Measurements from ENCODE around the gene EIF3L. TPM values are rescaled to one million over a fixed set of nuclear protein-coding genes. Genes with fewer than 3 reads are reported as not detected.

EIF3L gene
- total and polyA plus RNA-seq, 7 experiments from 2014 or later = 338 to 586 (median 496) TPM

- Mint-ChIP-seq H3K27me3 (peaks cover 12 to 46% (median 27%) of the 10 kb centered on the region in 5 donors), H3K27ac (peak overlapping the region in 1 of 9 donors; percentile 11), H3K4me1 (peaks cover 0 to 16% (median 11%) of the 10 kb centered on the region in 7 donors), H3K9me3 (no peaks in the 10 kb centered on the region), H3K36me3 (peaks cover 0 to 4% (median 0%) of the 10 kb centered on the region in 5 donors), H3K4me3 (peak overlapping the region in 2 of 10 donors; percentile 23 to 57)
- CTCF ChIA-PET = interaction anchor here (0.7 to 8.0 kb wide), 3 partner anchors 43 to 145 kb away, joined by 3 to 94 read pairs (median 9); no protein-coding TSS in a partner anchor
- H3K27ac ChIP-seq (ENCODE audit: low read depth, low read length) = no peak overlapping the region
- H3K4me1 ChIP-seq (ENCODE audit: control insufficient read depth in 2 of 2, insufficient read depth in 2 of 2, low read length in 2 of 2) = peaks cover 10% of the 10 kb centered on the region in 2 donors
- no peak overlapping the region for H3K4me3 ChIP-seq (ENCODE audit: low read length)
- intact Hi-C loops (cut with micrococcal nuclease) = no loop called here
- no peaks in the 10 kb centered on the region for H3K27me3 ChIP-seq (ENCODE audit: control insufficient read depth in 2 of 2, insufficient read depth in 2 of 2, low read length in 2 of 2)
- no peaks in the 10 kb centered on the region for H3K36me3 ChIP-seq (ENCODE audit: control insufficient read depth in 2 of 3, insufficient read depth in 3 of 3, low read length in 3 of 3)
- ATAC-seq (no peak), DNase-seq (no peak)
- POLR2A ChIA-PET = interaction anchor here (1.1 kb wide), 1 partner anchor 42 kb away, joined by 3 read pairs; no protein-coding TSS in a partner anchor
- no peaks in the 10 kb centered on the region for H3K9me3 ChIP-seq (ENCODE audit: control insufficient read depth in 2 of 3, low read length in 3 of 3)
These were observed 28.9 kb upstream of the EIF3L start for GRCh38 chr22:37820350-37820749.

- intact Hi-C loops (cut with micrococcal nuclease) = no loop called here
These were observed 27.0 kb upstream of the EIF3L start for GRCh38 chr22:37822079-37822833.

GRCh38 chr22:37823134-37823985 is 25.9 kb upstream of the EIF3L start, which contains the start of gene GALR3:
TSS of gene GALR3 (plus strand) at chr22:37823382. CDS start at chr22:37823407, 25 bp downstream.
- Mint-ChIP-seq H3K9me3 (no peaks in the 10 kb centered on the region), H3K27ac (no peak within 1 kb of the TSS), H3K4me1 (peaks cover 0 to 12% (median 6%) of the 10 kb centered on the region in 7 donors), H3K36me3 (peaks cover 0 to 10% (median 0%) of the 10 kb centered on the region in 5 donors), H3K27me3 (peaks cover 10 to 46% (median 27%) of the 10 kb centered on the region in 5 donors), H3K4me3 (peak within 1 kb of the TSS in 3 of 10 donors; percentile 12 to 57 (median 41))
- no peaks in the 10 kb centered on the region for H3K9me3 ChIP-seq (ENCODE audit: control insufficient read depth in 2 of 3, low read length in 3 of 3)
- no peak within 1 kb of the TSS for H3K27ac ChIP-seq (ENCODE audit: low read depth, low read length)
- no peaks in the 10 kb centered on the region for H3K36me3 ChIP-seq (ENCODE audit: control insufficient read depth in 2 of 3, insufficient read depth in 3 of 3, low read length in 3 of 3)
- peaks cover 0 to 2% of the 10 kb centered on the region in 2 donors for H3K4me1 ChIP-seq (ENCODE audit: control insufficient read depth in 2 of 2, insufficient read depth in 2 of 2, low read length in 2 of 2)
- H3K4me3 ChIP-seq (ENCODE audit: low read length) = no peak within 1 kb of the TSS
- H3K27me3 ChIP-seq (ENCODE audit: control insufficient read depth in 2 of 2, insufficient read depth in 2 of 2, low read length in 2 of 2) = no peaks in the 10 kb centered on the region
- ChIA-PET CTCF (interaction anchor here (0.5 kb wide), 1 partner anchor 62 kb away, joined by 4 read pairs; no protein-coding TSS in a partner anchor), POLR2A (interaction anchor here (0.5 to 0.6 kb wide), 2 partner anchors 24 to 65 kb away, joined by 3 to 5 read pairs; no protein-coding TSS in a partner anchor)
- intact Hi-C loops (cut with micrococcal nuclease) = no loop called here
- no peak for ATAC-seq
- DNase-seq = no peak

More at GRCh38 chr22:37822079-37822833, 27.0 kb upstream of the EIF3L start:
- no peak overlapping the region for H3K27ac Mint-ChIP-seq
- peaks cover 0 to 17% (median 14%) of the 10 kb centered on the region in 7 donors for H3K4me1 Mint-ChIP-seq
- Histone ChIP-seq H3K27me3 (ENCODE audit: control insufficient read depth in 2 of 2, insufficient read depth in 2 of 2, low read length in 2 of 2) (no peaks in the 10 kb centered on the region), H3K4me3 (ENCODE audit: low read length) (no peak overlapping the region), H3K4me1 (ENCODE audit: control insufficient read depth in 2 of 2, insufficient read depth in 2 of 2, low read length in 2 of 2) (peaks cover 10% of the 10 kb centered on the region in 2 donors), H3K9me3 (ENCODE audit: control insufficient read depth in 2 of 3, low read length in 3 of 3) (no peaks in the 10 kb centered on the region), H3K36me3 (ENCODE audit: control insufficient read depth in 2 of 3, insufficient read depth in 3 of 3, low read length in 3 of 3) (no peaks in the 10 kb centered on the region), H3K27ac (ENCODE audit: low read depth, low read length) (no peak overlapping the region)
- ChIA-PET POLR2A (interaction anchor here (0.6 kb wide), 1 partner anchor 15 kb away, joined by 3 read pairs; no protein-coding TSS in a partner anchor), CTCF (no interaction called here)
- ATAC-seq (no peak), DNase-seq (no peak)
- H3K9me3 Mint-ChIP-seq = no peaks in the 10 kb centered on the region
- peaks cover 0 to 5% (median 0%) of the 10 kb centered on the region in 5 donors for H3K36me3 Mint-ChIP-seq
- peak overlapping the region in 1 of 10 donors; percentile 42 for H3K4me3 Mint-ChIP-seq
- peaks cover 12 to 46% (median 27%) of the 10 kb centered on the region in 5 donors for H3K27me3 Mint-ChIP-seq

GRCh38 chr22:37824674-37825641 is 24.3 kb upstream of the EIF3L start:
- Histone ChIP-seq H3K4me3 (ENCODE audit: low read length) (no peak overlapping the region), H3K9me3 (ENCODE audit: control insufficient read depth in 2 of 3, low read length in 3 of 3) (no peaks in the 10 kb centered on the region), H3K27ac (ENCODE audit: low read depth, low read length) (no peak overlapping the region), H3K27me3 (ENCODE audit: control insufficient read depth in 2 of 2, insufficient read depth in 2 of 2, low read length in 2 of 2) (no peaks in the 10 kb centered on the region), H3K4me1 (ENCODE audit: control insufficient read depth in 2 of 2, insufficient read depth in 2 of 2, low read length in 2 of 2) (no peaks in the 10 kb centered on the region), H3K36me3 (ENCODE audit: control insufficient read depth in 2 of 3, insufficient read depth in 3 of 3, low read length in 3 of 3) (peaks cover 0 to 5% (median 0%) of the 10 kb centered on the region in 3 experiments)
- Mint-ChIP-seq H3K27ac (no peak overlapping the region), H3K4me3 (peak overlapping the region in 4 of 10 donors; percentile 33 to 74 (median 72)), H3K9me3 (no peaks in the 10 kb centered on the region), H3K36me3 (peaks cover 0 to 15% (median 4%) of the 10 kb centered on the region in 5 donors), H3K27me3 (peaks cover 10 to 34% (median 24%) of the 10 kb centered on the region in 5 donors), H3K4me1 (peaks cover 0 to 5% (median 3%) of the 10 kb centered on the region in 7 donors)
- ChIA-PET CTCF (no interaction called here), POLR2A (no interaction called here)
- ATAC-seq (peak; percentile 55), DNase-seq (peak in 1 of 9 donors; percentile 44)
- intact Hi-C loops (cut with micrococcal nuclease) = no loop called here

GRCh38 chr22:37827056-37827455 is 22.2 kb upstream of the EIF3L start:
- Mint-ChIP-seq H3K27me3 (peaks cover under 1 to 18% (median 11%) of the 10 kb centered on the region in 5 donors), H3K9me3 (peaks cover 0 to 1% (median 0%) of the 10 kb centered on the region in 11 donors), H3K36me3 (peaks cover 0 to 32% (median 6%) of the 10 kb centered on the region in 5 donors), H3K4me1 (peaks cover 0 to 5% (median 3%) of the 10 kb centered on the region in 7 donors), H3K27ac (no peak overlapping the region), H3K4me3 (no peak overlapping the region)
- no peak overlapping the region for H3K27ac ChIP-seq (ENCODE audit: low read depth, low read length)
- no peaks in the 10 kb centered on the region for H3K4me1 ChIP-seq (ENCODE audit: control insufficient read depth in 2 of 2, insufficient read depth in 2 of 2, low read length in 2 of 2)
- ATAC-seq = no peak
- H3K9me3 ChIP-seq (ENCODE audit: control insufficient read depth in 2 of 3, low read length in 3 of 3) = no peaks in the 10 kb centered on the region
- CTCF ChIA-PET = interaction anchor here (0.8 kb wide), 1 partner anchor 125 kb away, joined by 4 read pairs; no protein-coding TSS in a partner anchor
- no peak for DNase-seq
- H3K4me3 ChIP-seq (ENCODE audit: low read length) = no peak overlapping the region
- H3K36me3 ChIP-seq (ENCODE audit: control insufficient read depth in 2 of 3, insufficient read depth in 3 of 3, low read length in 3 of 3) = peaks cover 0 to 26% (median 4%) of the 10 kb centered on the region in 3 experiments
- H3K27me3 ChIP-seq (ENCODE audit: control insufficient read depth in 2 of 2, insufficient read depth in 2 of 2, low read length in 2 of 2) = no peaks in the 10 kb centered on the region
- POLR2A ChIA-PET = interaction anchor here (0.7 to 1.0 kb wide), 2 partner anchors 9 to 18 kb away, joined by 3 read pairs; no protein-coding TSS in a partner anchor
- intact Hi-C loops (cut with micrococcal nuclease) = no loop called here
